HEK293 (cell line): ENCODE data around the gene XPO4.

Experiments used
- BCL11B ChIP-seq: fragments of 450-650 bp; formaldehyde crosslinking; IDR thresholded peaks from 2 replicates; pipeline ENCODE4 v1.5.1; 2016; ENCODE audit warnings: low read depth, missing biosample characterization, missing genetic modification characterization
- EGR2 ChIP-seq: fragments of 450-650 bp; formaldehyde crosslinking; IDR thresholded peaks from 2 replicates; pipeline ENCODE4 v1.5.1; 2016; ENCODE audit warnings: low read depth, missing biosample characterization, missing genetic modification characterization
- GLIS1 ChIP-seq: fragments of 450-650 bp; formaldehyde crosslinking; IDR thresholded peaks from 2 replicates; pipeline ENCODE4 v1.5.1; 2016; ENCODE audit warnings: missing biosample characterization, missing genetic modification characterization
- GLIS2 ChIP-seq: fragments of 450-650 bp; formaldehyde crosslinking; IDR thresholded peaks from 2 replicates; pipeline ENCODE4 v1.5.1; 2016; ENCODE audit warnings: missing biosample characterization, missing genetic modification characterization
- HOXA7 ChIP-seq: sonication (generic); formaldehyde crosslinking; IDR thresholded peaks from 2 replicates; pipeline ENCODE4 v1.8.1; 2022; ENCODE audit warnings: missing genetic modification reagents, borderline replicate concordance
- HOXD13 ChIP-seq: sonication (generic); formaldehyde crosslinking; IDR thresholded peaks from 2 replicates; pipeline ENCODE4 v1.8.0; 2022; ENCODE audit warnings: missing genetic modification reagents, borderline replicate concordance
- IKZF3 ChIP-seq: fragments of 450-650 bp; IDR thresholded peaks from 2 replicates; pipeline ENCODE4 v1.5.0; 2018; ENCODE audit warnings: missing biosample characterization, mild to moderate bottlenecking, missing genetic modification characterization, moderate library complexity
- KLF10 ChIP-seq: fragments of 450-650 bp; IDR thresholded peaks from 2 replicates; pipeline ENCODE4 v1.5.1; 2018; ENCODE audit warnings: missing biosample characterization, mild to moderate bottlenecking, missing genetic modification characterization
- KLF7 ChIP-seq: fragments of 450-650 bp; formaldehyde crosslinking; IDR thresholded peaks from 2 replicates; pipeline ENCODE4 v1.5.1; 2016; ENCODE audit warnings: missing biosample characterization, missing genetic modification characterization, borderline replicate concordance
- SETDB1 ChIP-seq: IDR thresholded peaks from one replicate; pipeline ENCODE4 v1.6.1; 2017; ENCODE audit warnings: mild to moderate bottlenecking, low read length, moderate library complexity, mixed read lengths; ENCODE audit not compliant: insufficient read length
- SP3 ChIP-seq: fragments of 450-650 bp; formaldehyde crosslinking; IDR thresholded peaks from 2 replicates; pipeline ENCODE4 v1.5.1; 2016; ENCODE audit warnings: missing biosample characterization, missing genetic modification characterization
- YY1 ChIP-seq: fragments of 450-650 bp; formaldehyde crosslinking; IDR thresholded peaks from 2 replicates; pipeline ENCODE4 v1.5.1; 2018; ENCODE audit warnings: missing biosample characterization, missing genetic modification characterization
- ZBTB8A ChIP-seq: fragments of 450-650 bp; formaldehyde crosslinking; IDR thresholded peaks from 2 replicates; pipeline ENCODE4 v1.5.1; 2016; ENCODE audit warnings: missing biosample characterization, missing genetic modification characterization
- ZFP41 ChIP-seq: fragments of 450-650 bp; formaldehyde crosslinking; IDR thresholded peaks from 2 replicates; pipeline ENCODE4 v1.5.1; 2016; ENCODE audit warnings: missing biosample characterization, missing genetic modification characterization, borderline replicate concordance
- ZNF10 ChIP-seq: fragments of 450-650 bp; formaldehyde crosslinking; IDR thresholded peaks from 2 replicates; pipeline ENCODE4 v1.5.1; 2017; ENCODE audit warnings: missing biosample characterization, missing genetic modification characterization
- ZNF132 ChIP-seq: fragments of 450-650 bp; formaldehyde crosslinking; IDR thresholded peaks from 2 replicates; pipeline ENCODE4 v1.5.1; 2017; ENCODE audit warnings: missing biosample characterization, missing genetic modification characterization, borderline replicate concordance
- ZNF133 ChIP-seq: fragments of 450-650 bp; formaldehyde crosslinking; IDR thresholded peaks from 2 replicates; pipeline ENCODE4 v1.5.1; 2016; ENCODE audit warnings: missing biosample characterization, missing genetic modification characterization
- ZNF184 ChIP-seq: fragments of 450-650 bp; IDR thresholded peaks from 2 replicates; pipeline ENCODE4 v1.5.1; 2018; ENCODE audit warnings: missing biosample characterization, mild to moderate bottlenecking, missing genetic modification characterization
- ZNF274 ChIP-seq, 2 experiments: fragments of 200-500 bp in 1 of 2; fragments of 450-650 bp in 1 of 2; sonication (Bioruptor generic) in 1 of 2; formaldehyde crosslinking in 1 of 2; IDR thresholded peaks; 2 replicates each; pipeline versions ENCODE4 v1.5.1 to v1.6.1; 2014 to 2016; ENCODE audit warnings: borderline replicate concordance in 1 of 2, inconsistent platforms in 1 of 2, low read length in 1 of 2, missing biosample characterization in 1 of 2, missing genetic modification characterization in 1 of 2
- ZNF292 ChIP-seq: fragments of 450-650 bp; formaldehyde crosslinking; IDR thresholded peaks from 2 replicates; pipeline ENCODE4 v1.5.1; 2016; ENCODE audit warnings: low read depth, missing biosample characterization, missing genetic modification characterization, borderline replicate concordance
- ZNF354C ChIP-seq: fragments of 450-650 bp; formaldehyde crosslinking; IDR thresholded peaks from 2 replicates; pipeline ENCODE4 v1.5.1; 2016; ENCODE audit warnings: missing biosample characterization, missing genetic modification characterization, low read depth, borderline replicate concordance
- ZNF366 ChIP-seq: fragments of 450-650 bp; formaldehyde crosslinking; conservative IDR thresholded peaks from 2 replicates; pipeline ENCODE4 v1.5.1; 2016; ENCODE audit warnings: missing biosample characterization, missing genetic modification characterization
- ZNF391 ChIP-seq: fragments of 450-650 bp; formaldehyde crosslinking; IDR thresholded peaks from 2 replicates; pipeline ENCODE4 v1.5.1; 2016; ENCODE audit warnings: low read depth, missing biosample characterization, missing genetic modification characterization, borderline replicate concordance
- ZNF510 ChIP-seq: fragments of 450-650 bp; formaldehyde crosslinking; IDR thresholded peaks from 2 replicates; pipeline ENCODE4 v1.5.1; 2018; ENCODE audit warnings: mild to moderate bottlenecking, missing genetic modification characterization, missing biosample characterization; ENCODE audit not compliant: insufficient replicate concordance
- ZNF513 ChIP-seq: fragments of 450-650 bp; IDR thresholded peaks from 2 replicates; pipeline ENCODE4 v1.5.1; 2018; ENCODE audit warnings: missing biosample characterization, missing genetic modification characterization
- ZNF529 ChIP-seq: fragments of 450-650 bp; formaldehyde crosslinking; IDR thresholded peaks from 2 replicates; pipeline ENCODE4 v1.5.1; 2017; ENCODE audit warnings: missing genetic modification characterization, missing biosample characterization; ENCODE audit not compliant: insufficient replicate concordance
- ZNF530 ChIP-seq: fragments of 450-650 bp; formaldehyde crosslinking; IDR thresholded peaks from 2 replicates; pipeline ENCODE4 v1.5.1; 2016; ENCODE audit warnings: low read depth, missing biosample characterization, missing genetic modification characterization
- ZNF654 ChIP-seq: fragments of 450-650 bp; formaldehyde crosslinking; IDR thresholded peaks from 2 replicates; pipeline ENCODE4 v1.5.1; 2016; ENCODE audit warnings: low read depth, missing biosample characterization, missing genetic modification characterization
- ZXDB ChIP-seq: fragments of 450-650 bp; formaldehyde crosslinking; IDR thresholded peaks from 2 replicates; pipeline ENCODE4 v1.5.1; 2016; ENCODE audit warnings: missing biosample characterization, missing genetic modification characterization
- TF ChIP-seq, protein P1 (sequence below): fragments of 450-650 bp; formaldehyde crosslinking; IDR thresholded peaks from 2 replicates; pipeline ENCODE4 v1.5.1; 2016; ENCODE audit warnings: missing biosample characterization, missing genetic modification characterization
- TF ChIP-seq, protein P2 (sequence below): fragments of 450-650 bp; formaldehyde crosslinking; conservative IDR thresholded peaks from 2 replicates; pipeline ENCODE4 v1.5.1; 2016; ENCODE audit warnings: low read depth, missing biosample characterization, missing genetic modification characterization
- TF ChIP-seq, protein P3 (sequence below): fragments of 450-650 bp; formaldehyde crosslinking; optimal IDR thresholded peaks from 2 replicates; pipeline ENCODE3; 2016; ENCODE audit warnings: missing biosample characterization, mild to moderate bottlenecking, missing genetic modification characterization

The XPO4 gene

DNA sequence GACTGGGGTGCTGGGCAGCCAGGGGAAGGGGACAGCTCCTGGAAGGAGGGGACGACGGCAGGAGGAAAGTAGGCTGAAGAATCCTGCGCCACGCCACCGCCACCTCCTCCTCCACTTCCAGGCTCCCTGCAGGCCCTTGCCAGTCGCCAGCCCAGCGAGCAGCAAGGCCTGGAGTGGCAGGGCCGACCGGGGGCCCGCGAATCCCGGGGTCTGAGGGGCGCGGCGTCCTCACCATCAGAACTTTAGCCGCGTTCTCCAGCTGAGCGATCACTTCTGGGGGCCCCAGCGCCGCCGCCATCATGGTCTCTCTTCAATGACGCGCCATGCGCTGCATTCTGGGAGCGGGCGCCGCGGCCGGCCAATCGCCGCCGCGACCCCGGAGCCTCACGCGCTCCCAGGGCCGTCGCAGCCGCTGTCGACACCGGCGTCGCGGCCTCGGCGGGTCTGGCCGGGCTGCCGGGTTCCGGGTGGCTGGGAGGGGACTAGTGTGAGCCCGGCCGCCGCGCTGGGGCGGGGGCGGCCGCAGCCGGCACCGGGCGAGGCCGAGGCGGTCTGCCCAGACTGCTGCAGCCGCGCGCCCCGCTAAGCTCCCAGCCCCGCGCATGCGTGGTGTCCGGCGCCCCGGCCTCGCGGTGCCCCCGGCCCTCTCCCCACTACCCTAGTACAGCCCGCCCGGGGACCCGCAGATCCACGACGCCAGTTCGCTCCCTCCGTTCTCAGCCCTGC, at the start of gene XPO4 (continued):
- TF ChIP-seq ZNF513 (tag by site-specific recombination) = no peak
- 0 out of 2 replicates have a peak, but pooled peaks have one; percentile 3 for TF ChIP-seq SP3 (tag by site-specific recombination)
- TF ChIP-seq ZNF529 (tag by site-specific recombination) = no peak
- TF ChIP-seq ZNF184 (tag by site-specific recombination) = no peak
- no peak for TF ChIP-seq ZNF530 (tag by site-specific recombination)
- 0 out of 2 replicates have a peak, but pooled peaks have one; percentile 18 for TF ChIP-seq KLF10
- no peak for TF ChIP-seq GLIS1 (tag by site-specific recombination)
- no peak for TF ChIP-seq ZNF10
- no peak; the same call in 1 of the 2 replicates for TF ChIP-seq ZBTB8A (tag by site-specific recombination)
- TF ChIP-seq KLF7 (tag by site-specific recombination) = no peak
- no peak for TF ChIP-seq ZNF510 (tag by site-specific recombination)
- no peak for TF ChIP-seq ZNF133 (tag by site-specific recombination)
- TF ChIP-seq, protein P1, sequence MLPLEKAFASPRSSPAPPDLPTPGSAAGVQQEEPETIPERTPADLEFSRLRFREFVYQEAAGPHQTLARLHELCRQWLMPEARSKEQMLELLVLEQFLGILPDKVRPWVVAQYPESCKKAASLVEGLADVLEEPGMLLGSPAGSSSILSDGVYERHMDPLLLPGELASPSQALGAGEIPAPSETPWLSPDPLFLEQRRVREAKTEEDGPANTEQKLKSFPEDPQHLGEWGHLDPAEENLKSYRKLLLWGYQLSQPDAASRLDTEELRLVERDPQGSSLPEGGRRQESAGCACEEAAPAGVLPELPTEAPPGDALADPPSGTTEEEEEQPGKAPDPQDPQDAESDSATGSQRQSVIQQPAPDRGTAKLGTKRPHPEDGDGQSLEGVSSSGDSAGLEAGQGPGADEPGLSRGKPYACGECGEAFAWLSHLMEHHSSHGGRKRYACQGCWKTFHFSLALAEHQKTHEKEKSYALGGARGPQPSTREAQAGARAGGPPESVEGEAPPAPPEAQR (tag by site-specific recombination) = no peak
- TF ChIP-seq ZFP41 (tag by site-specific recombination) = no peak
- no peak for TF ChIP-seq ZNF391 (tag by site-specific recombination)
- no peak for TF ChIP-seq ZNF354C (tag by site-specific recombination)
- no peak for TF ChIP-seq ZNF366 (tag by site-specific recombination)
- no peak for TF ChIP-seq GLIS2 (tag by site-specific recombination)
- TF ChIP-seq ZNF654 (tag by site-specific recombination) = no peak
- no peak for TF ChIP-seq ZNF132 (tag by site-specific recombination)
- TF ChIP-seq, protein P2, sequence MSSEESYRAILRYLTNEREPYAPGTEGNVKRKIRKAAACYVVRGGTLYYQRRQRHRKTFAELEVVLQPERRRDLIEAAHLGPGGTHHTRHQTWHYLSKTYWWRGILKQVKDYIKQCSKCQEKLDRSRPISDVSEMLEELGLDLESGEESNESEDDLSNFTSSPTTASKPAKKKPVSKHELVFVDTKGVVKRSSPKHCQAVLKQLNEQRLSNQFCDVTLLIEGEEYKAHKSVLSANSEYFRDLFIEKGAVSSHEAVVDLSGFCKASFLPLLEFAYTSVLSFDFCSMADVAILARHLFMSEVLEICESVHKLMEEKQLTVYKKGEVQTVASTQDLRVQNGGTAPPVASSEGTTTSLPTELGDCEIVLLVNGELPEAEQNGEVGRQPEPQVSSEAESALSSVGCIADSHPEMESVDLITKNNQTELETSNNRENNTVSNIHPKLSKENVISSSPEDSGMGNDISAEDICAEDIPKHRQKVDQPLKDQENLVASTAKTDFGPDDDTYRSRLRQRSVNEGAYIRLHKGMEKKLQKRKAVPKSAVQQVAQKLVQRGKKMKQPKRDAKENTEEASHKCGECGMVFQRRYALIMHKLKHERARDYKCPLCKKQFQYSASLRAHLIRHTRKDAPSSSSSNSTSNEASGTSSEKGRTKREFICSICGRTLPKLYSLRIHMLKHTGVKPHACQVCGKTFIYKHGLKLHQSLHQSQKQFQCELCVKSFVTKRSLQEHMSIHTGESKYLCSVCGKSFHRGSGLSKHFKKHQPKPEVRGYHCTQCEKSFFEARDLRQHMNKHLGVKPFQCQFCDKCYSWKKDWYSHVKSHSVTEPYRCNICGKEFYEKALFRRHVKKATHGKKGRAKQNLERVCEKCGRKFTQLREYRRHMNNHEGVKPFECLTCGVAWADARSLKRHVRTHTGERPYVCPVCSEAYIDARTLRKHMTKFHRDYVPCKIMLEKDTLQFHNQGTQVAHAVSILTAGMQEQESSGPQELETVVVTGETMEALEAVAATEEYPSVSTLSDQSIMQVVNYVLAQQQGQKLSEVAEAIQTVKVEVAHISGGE (tag by site-specific recombination) = no peak
- no peak for TF ChIP-seq EGR2
- no peak for TF ChIP-seq HOXA7 (CRISPR knock-in tag)
- peak; percentile 92 for TF ChIP-seq YY1 (tag by site-specific recombination)
- TF ChIP-seq ZXDB (tag by site-specific recombination) = 0 out of 2 replicates have a peak, but pooled peaks have one; percentile 26
- no peak for TF ChIP-seq HOXD13
- no peak for TF ChIP-seq ZNF274 (IDR thresholded peaks at IDR 0.05; ENCODE audit: low read length)
- TF ChIP-seq ZNF274 (tag by site-specific recombination; IDR thresholded peaks at IDR 0.05; ENCODE audit: borderline replicate concordance) = no peak
- TF ChIP-seq IKZF3 (tag by site-specific recombination) = no peak
- no peak for TF ChIP-seq SETDB1
- no peak for TF ChIP-seq ZNF292 (tag by site-specific recombination)
- TF ChIP-seq, protein P3, sequence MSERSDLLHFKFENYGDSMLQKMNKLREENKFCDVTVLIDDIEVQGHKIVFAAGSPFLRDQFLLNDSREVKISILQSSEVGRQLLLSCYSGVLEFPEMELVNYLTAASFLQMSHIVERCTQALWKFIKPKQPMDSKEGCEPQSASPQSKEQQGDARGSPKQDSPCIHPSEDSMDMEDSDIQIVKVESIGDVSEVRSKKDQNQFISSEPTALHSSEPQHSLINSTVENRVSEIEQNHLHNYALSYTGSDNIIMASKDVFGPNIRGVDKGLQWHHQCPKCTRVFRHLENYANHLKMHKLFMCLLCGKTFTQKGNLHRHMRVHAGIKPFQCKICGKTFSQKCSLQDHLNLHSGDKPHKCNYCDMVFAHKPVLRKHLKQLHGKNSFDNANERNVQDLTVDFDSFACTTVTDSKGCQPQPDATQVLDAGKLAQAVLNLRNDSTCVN (tag by site-specific recombination) = peak; percentile 69
- no peak for TF ChIP-seq BCL11B (tag by site-specific recombination)
